PC-9 (cell line): ENCODE measurements around the gene CCSAP.

ENCODE experiments used
- CTCF ChIP-seq: fragments of 200-600 bp; sonication (generic); conservative IDR thresholded peaks from 2 replicates; pipeline ENCODE4 v1.6.1; 2017; ENCODE audit warnings: mixed run types, antibody characterized with exemption, mild to moderate bottlenecking, moderate library complexity
- EZH2 ChIP-seq: fragments of 200-600 bp; sonication (generic); IDR thresholded peaks from 2 replicates; pipeline ENCODE4 v1.8.0; 2017; ENCODE audit warnings: antibody characterized with exemption, low read depth

- TF ChIP-seq CTCF (no peak), EZH2 (no peak)
Observed at GRCh38 chr1:229325853-229326487, 16.9 kb downstream of the CCSAP start.
